IMR-90 (cell line): ENCODE results near the gene OSBPL2. TPM values are rescaled to one million over a fixed set of nuclear protein-coding genes. Genes with fewer than 3 reads are reported as not detected.

Experiments used
- ATAC-seq: fragments of 200-7000 bp; cut with Tn5 transposase; 2 replicates; pipeline ENCODE4 v1.9.1; 2020; ENCODE audit warnings: low read depth, mild to moderate bottlenecking, moderate library complexity
- BruUV-seq: library from RNA; stranded (reverse); fragments of 400-500 nt; replicated peaks from 2 replicates; lab custom pipeline; 2021; lab: Mats Ljungman, UMichigan
- CTCF ChIA-PET: fragments of 300-600 bp; formaldehyde crosslinking; extraction: SDS; loops from one replicate; lab custom pipeline; 2021; ENCODE audit warnings: antibody characterized with exemption; lab: Yijun Ruan, JAX
- POLR2A ChIA-PET: fragments of 300-600 bp; sonication (Branson Sonifier 250); formaldehyde crosslinking; loops from one replicate; lab custom pipeline; 2022; ENCODE audit warnings: antibody characterized with exemption; ENCODE audit not compliant: unreplicated experiment; lab: Charles Lee
- DNase-seq: peaks from one replicate; pipeline ENCODE4 v3.0.0; 2013
- H2AFZ ChIP-seq: replicated peaks from 2 replicates; pipeline ENCODE3; 2013; ENCODE audit warnings: low read length, mild to moderate bottlenecking; ENCODE audit not compliant: poor library complexity
- H2AK5ac ChIP-seq: 2 replicates; pipeline ENCODE4 v1.6.1; 2013; ENCODE audit warnings: low read depth, low read length, inconsistent platforms
- H2AK9ac ChIP-seq: replicated peaks from 2 replicates; pipeline ENCODE3; 2013; ENCODE audit warnings: mild to moderate bottlenecking, low read depth, low read length, moderate library complexity; ENCODE audit not compliant: poor library complexity
- H2BK120ac ChIP-seq: 2 replicates; pipeline ENCODE4 v1.6.1; 2013; ENCODE audit warnings: low read depth, low read length, inconsistent platforms
- H2BK15ac ChIP-seq: 3 replicates; pipeline ENCODE4 v1.6.1; 2013; ENCODE audit warnings: low read depth, low read length, inconsistent platforms
- H2BK20ac ChIP-seq: 2 replicates; pipeline ENCODE4 v1.6.1; 2013; ENCODE audit warnings: low read depth, mild to moderate bottlenecking, inconsistent platforms, low read length, moderate library complexity
- H2BK5ac ChIP-seq: 2 replicates; pipeline ENCODE4 v1.6.1; 2013; ENCODE audit warnings: mild to moderate bottlenecking, low read depth, low read length, inconsistent platforms; ENCODE audit not compliant: poor library complexity, severe bottlenecking
- H3K14ac ChIP-seq: replicated peaks from 2 replicates; pipeline ENCODE4 v1.6.1; 2013; ENCODE audit warnings: low read depth, low read length, inconsistent platforms
- H3K18ac ChIP-seq: 2 replicates; pipeline ENCODE4 v1.6.1; 2013; ENCODE audit warnings: low read depth, low read length, control low read depth
- H3K23ac ChIP-seq: 2 replicates; pipeline ENCODE4 v1.6.1; 2013; ENCODE audit warnings: low read depth, low read length, inconsistent platforms
- H3K27ac ChIP-seq: 2 replicates; pipeline ENCODE4 v1.5.1; 2013; ENCODE audit warnings: mild to moderate bottlenecking, control low read depth, low read length; ENCODE audit not compliant: insufficient read depth
- H3K27me3 ChIP-seq: 2 replicates; pipeline ENCODE4 v1.6.1; 2013; ENCODE audit warnings: low read length; ENCODE audit not compliant: control insufficient read depth, insufficient read depth
- H3K36me3 ChIP-seq: 2 replicates; pipeline ENCODE4 v1.6.1; 2013; ENCODE audit warnings: low read length, mixed read lengths; ENCODE audit not compliant: control insufficient read depth, insufficient read depth
- H3K4ac ChIP-seq: 2 replicates; pipeline ENCODE4 v1.6.1; 2013; ENCODE audit warnings: low read depth, low read length, inconsistent platforms
- H3K4me1 ChIP-seq: 2 replicates; pipeline ENCODE4 v1.6.1; 2013; ENCODE audit warnings: low read length, mixed read lengths; ENCODE audit not compliant: control insufficient read depth, insufficient read depth
- H3K4me2 ChIP-seq: 2 replicates; pipeline ENCODE4 v1.6.1; 2013; ENCODE audit warnings: low read depth, mild to moderate bottlenecking, control low read depth, low read length, moderate library complexity
- H3K4me3 ChIP-seq: 2 replicates; pipeline ENCODE4 v1.5.1; 2013; ENCODE audit warnings: low read depth, mild to moderate bottlenecking, control low read depth, low read length, moderate library complexity; ENCODE audit not compliant: insufficient read depth
- H3K56ac ChIP-seq: 2 replicates; pipeline ENCODE4 v1.6.1; 2013; ENCODE audit warnings: low read length, inconsistent platforms; ENCODE audit not compliant: insufficient read depth; ENCODE audit errors: extremely low read depth
- H3K79me1 ChIP-seq, 2 experiments: 2 replicates each; pipeline ENCODE4 v1.6.1; 2013; ENCODE audit warnings: low read length in 2 of 2, inconsistent platforms in 1 of 2, low read depth in 1 of 2
- H3K9ac ChIP-seq: 2 replicates; pipeline ENCODE4 v1.6.1; 2013; ENCODE audit warnings: low read depth, low read length, control low read depth
- H3K9me1 ChIP-seq: 2 replicates; pipeline ENCODE4 v1.6.1; 2013; ENCODE audit warnings: low read length, inconsistent platforms; ENCODE audit not compliant: insufficient read depth
- H3K9me3 ChIP-seq: 2 replicates; pipeline ENCODE4 v1.6.1; 2013; ENCODE audit warnings: low read length; ENCODE audit not compliant: control insufficient read depth, insufficient read depth
- H4K20me1 ChIP-seq: 2 replicates; pipeline ENCODE4 v1.6.1; 2013; ENCODE audit warnings: low read length, inconsistent platforms; ENCODE audit not compliant: insufficient read depth
- H4K5ac ChIP-seq: 2 replicates; pipeline ENCODE4 v1.6.1; 2013; ENCODE audit warnings: mild to moderate bottlenecking, low read depth, low read length, control low read depth
- H4K8ac ChIP-seq, 2 experiments: 2 replicates each; pipeline ENCODE4 v1.6.1; 2013; ENCODE audit warnings: low read depth in 2 of 2, low read length in 2 of 2, control low read depth in 1 of 2, inconsistent platforms in 1 of 2
- H4K91ac ChIP-seq: 2 replicates; pipeline ENCODE4 v1.6.1; 2013; ENCODE audit warnings: low read depth, low read length, inconsistent platforms; ENCODE audit not compliant: insufficient read depth
- CHD1 ChIP-seq: IDR thresholded peaks from 2 replicates; pipeline ENCODE4 v1.6.1; 2012; ENCODE audit warnings: low read depth, low read length, improper control_type of control experiment
- ELK1 ChIP-seq: fragments of 150-350 bp; IDR thresholded peaks from 2 replicates; pipeline ENCODE4 v1.6.1; 2016; ENCODE audit warnings: low read depth, mild to moderate bottlenecking, low read length, moderate library complexity, borderline replicate concordance
- FOS ChIP-seq: fragments of 150-350 bp; IDR thresholded peaks from 2 replicates; pipeline ENCODE4 v1.6.1; 2016; ENCODE audit warnings: low read depth, low read length
- MAFK ChIP-seq: IDR thresholded peaks from 2 replicates; pipeline ENCODE4 v1.6.1; 2012; ENCODE audit warnings: low read depth, low read length, improper control_type of control experiment
- MAZ ChIP-seq: IDR thresholded peaks from 2 replicates; pipeline ENCODE4 v1.6.1; 2012; ENCODE audit warnings: low read depth, mild to moderate bottlenecking, low read length, improper control_type of control experiment, moderate library complexity, borderline replicate concordance
- MXI1 ChIP-seq: IDR thresholded peaks from 2 replicates; pipeline ENCODE4 v1.6.1; 2012; ENCODE audit warnings: low read depth, mild to moderate bottlenecking, low read length, moderate library complexity, borderline replicate concordance
- NFE2L2 ChIP-seq: fragments of 150-350 bp; IDR thresholded peaks from 2 replicates; pipeline ENCODE4 v1.6.1; 2016; ENCODE audit warnings: low read depth, mild to moderate bottlenecking, low read length
- POLR2A ChIP-seq: IDR thresholded peaks from 2 replicates; pipeline ENCODE4 v1.6.1; 2012; ENCODE audit warnings: mild to moderate bottlenecking, low read depth, low read length
- RAD21 ChIP-seq: IDR thresholded peaks from 2 replicates; pipeline ENCODE4 v1.6.1; 2012; ENCODE audit warnings: low read length, improper control_type of control experiment
- RCOR1 ChIP-seq: IDR thresholded peaks from 2 replicates; pipeline ENCODE4 v1.6.1; 2012; ENCODE audit warnings: mild to moderate bottlenecking, low read length, improper control_type of control experiment; ENCODE audit not compliant: insufficient replicate concordance
- RFX5 ChIP-seq: IDR thresholded peaks from 2 replicates; pipeline ENCODE4 v1.8.0; 2012; ENCODE audit warnings: low read depth, mild to moderate bottlenecking, low read length, moderate library complexity
- SMC3 ChIP-seq: fragments of 150-350 bp; IDR thresholded peaks from 2 replicates; pipeline ENCODE4 v1.6.1; 2016; ENCODE audit warnings: low read depth, mild to moderate bottlenecking, antibody characterized with exemption, low read length, moderate library complexity
- WGBS, 2 experiments: methylation state at CpG; one replicate each; pipeline versions ENCODE4 v1.1.5 to v1.1.7; 2013; ENCODE audit warnings: missing lambda C conversion rate in 2 of 2; ENCODE audit not compliant: insufficient read length in 1 of 2; ENCODE audit errors: extremely low coverage in 2 of 2; 5-methylcytosine and 5-hydroxymethylcytosine counted together
- dilution Hi-C: fragments of 300-500 bp; cut with HindIII; formaldehyde crosslinking; loops from one replicate; pipeline ENCODE4 v1.14.3; 2018; ENCODE audit warnings: low sequenced_read_pairs; ENCODE audit not compliant: unreplicated experiment
- in situ Hi-C: fragments of 300-500 bp; cut with MboI; formaldehyde crosslinking; loops from 3 replicates; pipeline ENCODE4 v1.14.3; 2019; ENCODE audit warnings: low sequenced_read_pairs, inconsistent platforms, mixed read lengths
- intact Hi-C: fragments of 100-400 bp; cut with micrococcal nuclease; formaldehyde crosslinking; loops from 2 replicates; pipeline ENCODE4 v1.10.0; 2022
- polyA plus RNA-seq, 3 experiments: library from polyadenylated mRNA; depleted of rRNA; stranded (reverse); fragments of >200 nt; gene quantifications; 2 replicates each; pipeline ENCODE4 v1.2.3, GENCODE V29; 2012; ENCODE audit warnings: low replicate concordance in 1 of 3
- total RNA-seq: library from RNA; depleted of rRNA; stranded (reverse); fragments of >200 nt; gene quantifications from 2 replicates; pipeline ENCODE4 v1.2.3, GENCODE V29; 2012

OSBPL2 gene
- total and polyA plus RNA-seq, 2 of the 4 experiments (the other 2 are of a cell fraction), result 19.3 to 27.6 TPM

- TF ChIP-seq CHD1, result no peak
Observed at GRCh38 chr20:62281161-62281933, 43.0 kb downstream of the OSBPL2 start (continued).

GRCh38 chr20:62282103-62282502 lies 43.8 kb downstream of the OSBPL2 start:
- Histone ChIP-seq H2AK9ac (no peak overlapping the region), H3K4me2 (no peak overlapping the region), H3K9ac (no peak overlapping the region), H2BK20ac (no peak overlapping the region), H4K5ac (no peak overlapping the region), H3K18ac (no peak overlapping the region), H3K36me3 (peaks cover 71% of the 10 kb centered on the region), H3K9me1 (peaks cover 13% of the 10 kb centered on the region), H3K9me3 (no peaks in the 10 kb centered on the region), H2BK15ac (no peak overlapping the region), H4K91ac (no peak overlapping the region), H3K14ac (no peak overlapping the region), H3K4me3 (no peak overlapping the region), H3K27me3 (no peaks in the 10 kb centered on the region), H4K8ac (no peak overlapping the region), H2BK120ac (no peak overlapping the region), H3K4me1 (no peaks in the 10 kb centered on the region), H3K23ac (no peak overlapping the region), H2AFZ (no peak overlapping the region), H3K4ac (no peak overlapping the region), H4K20me1 (peaks cover 8% of the 10 kb centered on the region; the same call in 1 of the 2 replicates), H2AK5ac (no peak overlapping the region), H3K56ac (no peak overlapping the region), H3K79me1 (peaks cover 4 to 9% of the 10 kb centered on the region in 2 experiments; a peak in 2 of 4 replicates), H2BK5ac (no peak overlapping the region), H3K27ac (no peak overlapping the region)
- ATAC-seq (no peak), DNase-seq (no peak)
- BruUV-seq, result no TSS peak
- TF ChIP-seq ELK1, result no peak
- TF ChIP-seq RCOR1, result no peak
- no peak for TF ChIP-seq CHD1
- no peak for TF ChIP-seq MAZ
- TF ChIP-seq FOS, result no peak
- no peak for TF ChIP-seq MAFK
- TF ChIP-seq POLR2A, result no peak
- no peak for TF ChIP-seq RFX5
- TF ChIP-seq SMC3, result no peak
- TF ChIP-seq NFE2L2, result no peak
- TF ChIP-seq RAD21, result no peak
- TF ChIP-seq MXI1, result no peak
- ChIA-PET CTCF (no interaction called here), POLR2A (no interaction called here)
- WGBS, 2 experiments, result 70% methylated on average over 2 of the region's 7 CpGs; no CpG with 5 or more reads in 1 of the 2 experiments
- dilution Hi-C loops, result loop anchor here (25.0 kb wide), 1 partner anchor 105 kb away; the partner anchor contains the start of gene RPS21
- in situ Hi-C loops, result loop anchor here (25.0 kb wide), 1 partner anchor 330 kb away; no protein-coding TSS in a partner anchor
- intact Hi-C loops, result no loop called here
